ENCODE data around the gene KIF2C.
"Not testable (repeated sequence)": the region's sequence is repeated elsewhere in the genome, so short reads cannot be mapped to it uniquely, and the experiment has no call there.

Gene KIF2C

DNA sequence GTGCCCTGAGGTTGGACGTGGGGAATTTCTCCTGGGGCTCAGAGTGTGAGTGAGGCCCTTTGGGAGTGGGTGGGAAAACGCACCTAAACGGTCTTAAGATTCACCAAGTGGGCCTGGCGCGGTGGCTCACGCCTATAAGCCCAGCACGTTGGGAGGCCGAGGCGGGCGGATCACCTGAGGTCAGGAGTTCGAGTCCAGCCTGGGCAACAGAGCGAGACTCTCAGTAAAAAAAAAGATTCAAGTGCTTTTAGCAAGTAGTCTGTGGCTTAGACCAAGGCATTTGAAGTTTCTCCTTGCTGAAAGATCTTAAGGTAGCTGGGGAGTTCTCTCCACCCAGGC is 37.1 kb downstream of the KIF2C start:
- DNase-seq, result no peak

DNA sequence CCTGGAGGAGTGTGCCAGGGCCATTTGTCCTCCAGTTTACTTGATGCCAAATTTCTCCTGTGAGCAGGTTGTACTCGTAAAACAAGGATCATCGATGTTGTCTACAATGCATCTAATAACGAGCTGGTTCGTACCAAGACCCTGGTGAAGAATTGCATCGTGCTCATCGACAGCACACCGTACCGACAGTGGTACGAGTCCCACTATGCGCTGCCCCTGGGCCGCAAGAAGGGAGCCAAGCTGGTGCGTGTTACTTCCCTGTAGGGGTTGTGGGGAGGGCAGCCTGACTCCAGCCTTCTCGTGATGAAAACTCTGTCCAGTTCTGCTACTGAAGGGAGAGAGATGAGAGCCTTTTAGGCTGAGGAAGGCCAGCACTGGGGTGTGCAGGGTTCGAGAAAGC is 37.9 kb downstream of the KIF2C start:
- no peak for DNase-seq

GRCh38 chr1:44777969-44778635 is 38.5 kb downstream of the KIF2C start:
- no peak for DNase-seq

- no peak for DNase-seq
Observed at GRCh38 chr1:44778705-44779576, 39.3 kb downstream of the KIF2C start.

- DNase-seq, result no peak
Observed at GRCh38 chr1:44780583-44781121, 41.0 kb downstream of the KIF2C start.

DNA sequence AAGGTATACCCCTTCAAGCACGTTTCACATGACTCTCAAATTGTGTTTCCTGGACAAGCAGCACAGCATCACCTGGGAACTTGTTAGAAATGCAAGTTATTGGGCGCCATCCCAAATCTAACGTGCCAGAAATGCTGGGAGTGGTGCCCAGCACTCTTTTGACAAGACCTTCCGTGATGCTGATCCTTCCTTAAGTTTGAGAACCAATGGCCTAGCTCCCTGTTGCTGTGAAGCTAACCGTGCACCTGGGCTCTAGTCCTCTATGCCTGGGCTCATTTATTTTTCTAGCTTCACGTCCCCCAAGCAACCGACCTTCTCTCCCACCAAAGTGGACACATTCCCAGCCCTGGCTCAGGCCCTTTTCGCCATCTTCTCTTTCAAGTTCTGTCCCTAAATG is 44.1 kb downstream of the KIF2C start:
- no peak for DNase-seq

GRCh38 chr1:44784094-44785028 is 44.7 kb downstream of the KIF2C start:
- DNase-seq, result peak; percentile 36

DNA sequence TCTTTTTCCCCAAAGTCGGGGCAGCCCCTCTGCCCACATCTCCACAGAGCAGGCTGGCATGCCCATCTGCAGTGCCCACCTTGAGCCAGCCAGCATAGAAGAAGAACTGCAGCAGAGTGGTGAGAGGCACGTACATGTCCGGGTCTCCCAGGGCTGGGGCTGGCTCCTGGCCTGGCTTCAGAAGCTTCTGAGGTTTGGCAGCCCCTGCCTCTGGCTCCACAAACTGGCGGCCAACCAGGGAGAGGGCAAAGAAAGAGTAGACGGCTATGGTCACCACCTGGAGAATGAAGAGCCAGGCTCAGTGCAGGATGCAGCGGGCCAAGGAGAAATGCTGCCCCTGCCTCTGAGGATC is 45.4 kb downstream of the KIF2C start:
- DNase-seq, result no peak

- DNase-seq, result no peak
Observed at GRCh38 chr1:44785501-44786137, 46.0 kb downstream of the KIF2C start.

GRCh38 chr1:44786138-44786840 is 46.7 kb downstream of the KIF2C start:
- DNase-seq, result peak; percentile 86

DNA sequence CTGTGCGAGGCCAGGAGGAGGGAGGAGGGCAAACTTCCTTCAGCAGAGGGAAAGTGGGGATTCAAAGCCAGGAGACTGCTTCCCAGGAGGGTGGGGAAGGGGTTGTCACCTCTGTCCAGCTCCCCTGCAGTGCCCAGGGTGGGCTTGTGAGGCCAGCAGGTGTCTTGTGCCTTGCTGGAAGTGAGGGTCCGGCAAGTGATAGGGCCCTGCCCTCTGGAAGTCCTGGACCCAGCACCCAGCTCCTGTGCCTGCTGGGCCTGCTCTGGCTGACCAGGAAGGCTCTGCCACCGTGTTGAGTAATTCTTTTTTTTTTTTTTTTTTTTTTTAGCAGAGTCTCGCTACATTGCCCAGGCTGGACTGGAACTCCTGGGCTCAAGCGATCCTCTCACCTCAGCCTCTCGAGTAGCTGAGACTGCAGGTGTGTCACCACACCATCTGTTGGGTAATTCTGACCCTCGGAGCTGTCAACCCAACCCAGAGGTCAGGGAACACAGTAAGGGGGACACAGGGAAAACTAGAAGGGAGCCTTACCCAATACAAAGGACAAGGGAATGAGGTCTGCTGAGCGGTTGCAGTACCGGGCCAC is 47.3 kb downstream of the KIF2C start:
- no peak for DNase-seq

GRCh38 chr1:44787506-44787905 is 47.9 kb downstream of the KIF2C start:
- DNase-seq, result no peak

GRCh38 chr1:44788120-44788860 is 48.7 kb downstream of the KIF2C start, which contains the start of gene BEST4:
TSS of gene BEST4 (minus strand) at chr1:44788170. CDS start at chr1:44787705, 465 bp downstream.
- no peak for DNase-seq

GRCh38 chr1:44790968-44791801 is 51.5 kb downstream of the KIF2C start:
- DNase-seq, result no peak

DNA sequence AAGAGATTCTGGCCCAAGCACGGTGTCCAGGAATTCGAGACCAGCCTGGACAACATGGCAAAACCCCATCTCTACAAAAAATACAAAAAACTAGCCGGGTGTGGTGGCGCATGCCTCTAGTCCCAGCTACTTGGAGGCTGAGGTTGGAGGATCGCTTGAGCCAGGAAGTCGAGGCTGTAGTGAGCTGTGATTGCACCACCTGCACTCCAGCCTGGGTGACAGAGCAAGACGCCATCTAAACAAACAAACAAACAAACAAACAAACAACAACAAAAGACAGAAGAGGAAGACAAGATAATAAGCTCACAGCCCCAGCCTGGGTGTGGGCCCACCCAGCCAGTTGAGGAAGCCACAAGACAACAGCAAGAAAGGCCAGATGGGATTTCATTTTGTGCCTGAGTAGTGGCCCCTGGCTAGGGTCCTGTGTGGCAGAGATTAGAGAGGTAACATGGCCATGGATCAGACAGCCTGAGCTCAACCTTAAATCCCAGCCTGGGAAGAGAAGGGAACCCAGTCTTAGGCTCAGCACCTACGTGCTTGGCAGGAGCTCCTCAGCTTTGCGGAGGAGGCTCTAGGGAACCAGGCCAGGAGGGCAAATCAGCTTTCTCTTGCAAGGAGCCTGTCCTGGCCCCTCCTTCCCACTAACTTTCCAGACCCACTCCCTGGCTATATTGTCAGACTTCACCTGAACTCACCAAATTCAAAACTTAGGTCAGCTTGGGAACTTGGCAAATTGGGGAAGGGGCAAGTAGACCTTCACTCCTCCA is 53.3 kb downstream of the KIF2C start:
- no peak for DNase-seq

DNA sequence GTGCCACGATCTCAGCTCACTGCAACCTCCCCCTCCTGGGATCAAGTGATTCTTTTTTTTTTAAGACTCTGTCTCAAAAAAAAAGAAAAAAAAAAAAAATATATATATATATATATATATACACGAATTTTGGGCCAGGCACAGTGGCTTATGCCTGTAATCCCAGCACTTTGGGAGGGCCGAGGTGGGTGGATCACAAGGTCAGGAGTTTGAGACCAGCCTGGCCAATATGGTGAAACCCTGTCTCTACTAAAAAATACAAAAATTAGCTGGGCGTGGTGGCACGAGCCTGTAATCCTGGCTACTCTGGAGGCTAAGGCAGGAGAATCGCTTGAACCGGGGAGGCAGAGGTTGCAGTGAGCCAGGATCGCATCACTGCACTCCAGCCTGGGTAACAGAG is 58.2 kb downstream of the KIF2C start:
- not testable (repeated sequence) for DNase-seq

DNA sequence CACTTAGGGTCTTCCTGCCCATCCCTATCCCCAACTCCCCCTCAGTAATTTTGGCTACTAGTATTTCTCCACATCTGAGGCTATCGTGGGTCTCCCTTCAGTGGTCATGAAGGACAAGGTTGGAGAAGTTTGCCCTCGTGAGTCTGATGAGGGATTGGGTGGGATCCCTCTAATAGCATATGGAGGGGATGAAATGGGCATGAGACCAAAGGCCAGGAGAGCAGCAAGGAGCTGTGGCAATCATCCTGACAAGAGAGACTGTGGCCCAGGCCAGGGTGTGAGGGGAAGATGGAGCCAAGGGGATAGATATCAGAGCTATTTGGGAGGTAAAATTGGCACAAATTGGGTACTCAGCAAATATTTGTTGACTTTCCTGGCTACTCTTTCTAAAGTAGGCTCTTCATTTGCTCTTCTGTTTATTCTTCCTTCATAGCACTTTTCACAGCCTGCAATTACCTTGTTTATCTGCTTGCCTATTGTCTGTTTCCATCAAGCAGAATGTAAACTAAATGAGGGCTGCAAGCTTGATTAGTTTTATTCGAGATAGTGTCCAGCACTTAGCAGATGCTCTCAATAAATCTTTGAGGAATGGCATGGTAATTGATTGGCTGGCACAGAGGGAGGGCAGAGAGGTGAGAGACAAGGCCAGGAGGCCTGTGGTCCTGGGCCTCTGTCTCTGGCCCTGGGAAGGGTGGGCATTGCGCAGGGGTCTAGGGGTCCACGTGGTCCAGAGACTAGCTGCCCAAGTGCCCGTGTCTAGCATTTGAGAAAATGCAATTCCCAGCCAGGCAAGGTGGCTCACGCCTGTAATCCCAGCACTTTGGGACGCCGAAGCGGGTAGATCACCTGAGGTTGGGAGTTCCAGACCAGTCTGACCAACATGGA is 59.1 kb downstream of the KIF2C start:
- no peak for DNase-seq

Data from activated CD4-positive, alpha-beta T cell treated with anti-CD3 and anti-CD28 coated beads for 48 hours (primary cell).